Nephron progenitor cell (in vitro differentiated cells): ENCODE data around the gene KCTD19.

ENCODE experiments used
- DNase-seq: peaks from one replicate; pipeline ENCODE4 v3.0.0; 2021
- H3K27ac Mint-ChIP-seq: 2 replicates; pipeline ENCODE4 v1.8.0; 2021; ENCODE audit warnings: mild to moderate bottlenecking, moderate library complexity, mixed read lengths
- H3K27me3 Mint-ChIP-seq: 2 replicates; pipeline ENCODE4 v1.8.0; 2021; ENCODE audit warnings: mild to moderate bottlenecking, low read depth, mixed read lengths; ENCODE audit not compliant: poor library complexity
- H3K36me3 Mint-ChIP-seq: 2 replicates; pipeline ENCODE4 v1.8.0; 2021; ENCODE audit warnings: low read depth, mixed read lengths
- H3K4me1 Mint-ChIP-seq: 2 replicates; pipeline ENCODE4 v1.8.0; 2021; ENCODE audit warnings: mixed read lengths
- H3K4me3 Mint-ChIP-seq: 2 replicates; pipeline ENCODE4 v1.8.0; 2021; ENCODE audit warnings: mild to moderate bottlenecking, moderate library complexity, mixed read lengths
- H3K9me3 Mint-ChIP-seq: 2 replicates; pipeline ENCODE4 v1.8.0; 2021; ENCODE audit warnings: mild to moderate bottlenecking, moderate library complexity, mixed read lengths
- TF ChIP-seq, protein P1 (sequence below): fragments of 200-600 bp; sonication (generic); IDR thresholded peaks from 2 replicates; pipeline ENCODE4 v1.5.0; 2021; ENCODE audit warnings: antibody characterized with exemption

The KCTD19 gene

DNA sequence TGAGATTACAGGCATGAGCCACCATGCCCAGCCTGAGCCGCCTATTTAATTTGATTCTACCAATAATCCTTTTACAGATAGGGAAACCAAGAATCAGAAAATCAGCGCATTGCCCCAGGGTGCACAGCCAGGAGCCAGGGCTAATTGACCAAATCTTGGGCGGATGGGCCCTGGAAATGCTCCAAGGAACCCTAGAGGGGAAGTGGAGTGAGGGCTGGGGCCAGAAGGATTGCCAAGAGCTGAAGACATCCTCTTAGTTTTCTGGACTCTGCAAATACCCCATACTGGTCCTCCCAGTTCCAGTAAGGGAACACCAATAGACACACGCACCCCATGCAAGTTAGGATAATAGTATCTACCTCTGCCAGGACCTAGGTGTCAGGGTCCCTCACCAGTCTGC is 83.1 kb downstream of the KCTD19 start:
- peaks cover 11% of the 10 kb centered on the region for H3K27me3 Mint-ChIP-seq
- H3K36me3 Mint-ChIP-seq = no peaks in the 10 kb centered on the region
- TF ChIP-seq, protein P1, sequence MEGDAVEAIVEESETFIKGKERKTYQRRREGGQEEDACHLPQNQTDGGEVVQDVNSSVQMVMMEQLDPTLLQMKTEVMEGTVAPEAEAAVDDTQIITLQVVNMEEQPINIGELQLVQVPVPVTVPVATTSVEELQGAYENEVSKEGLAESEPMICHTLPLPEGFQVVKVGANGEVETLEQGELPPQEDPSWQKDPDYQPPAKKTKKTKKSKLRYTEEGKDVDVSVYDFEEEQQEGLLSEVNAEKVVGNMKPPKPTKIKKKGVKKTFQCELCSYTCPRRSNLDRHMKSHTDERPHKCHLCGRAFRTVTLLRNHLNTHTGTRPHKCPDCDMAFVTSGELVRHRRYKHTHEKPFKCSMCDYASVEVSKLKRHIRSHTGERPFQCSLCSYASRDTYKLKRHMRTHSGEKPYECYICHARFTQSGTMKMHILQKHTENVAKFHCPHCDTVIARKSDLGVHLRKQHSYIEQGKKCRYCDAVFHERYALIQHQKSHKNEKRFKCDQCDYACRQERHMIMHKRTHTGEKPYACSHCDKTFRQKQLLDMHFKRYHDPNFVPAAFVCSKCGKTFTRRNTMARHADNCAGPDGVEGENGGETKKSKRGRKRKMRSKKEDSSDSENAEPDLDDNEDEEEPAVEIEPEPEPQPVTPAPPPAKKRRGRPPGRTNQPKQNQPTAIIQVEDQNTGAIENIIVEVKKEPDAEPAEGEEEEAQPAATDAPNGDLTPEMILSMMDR = no peak
- no peak for DNase-seq
- H3K4me1 Mint-ChIP-seq = peaks cover 40% of the 10 kb centered on the region
- H3K4me3 Mint-ChIP-seq = no peak overlapping the region
- H3K27ac Mint-ChIP-seq = no peak overlapping the region
- H3K9me3 Mint-ChIP-seq = no peaks in the 10 kb centered on the region

DNA sequence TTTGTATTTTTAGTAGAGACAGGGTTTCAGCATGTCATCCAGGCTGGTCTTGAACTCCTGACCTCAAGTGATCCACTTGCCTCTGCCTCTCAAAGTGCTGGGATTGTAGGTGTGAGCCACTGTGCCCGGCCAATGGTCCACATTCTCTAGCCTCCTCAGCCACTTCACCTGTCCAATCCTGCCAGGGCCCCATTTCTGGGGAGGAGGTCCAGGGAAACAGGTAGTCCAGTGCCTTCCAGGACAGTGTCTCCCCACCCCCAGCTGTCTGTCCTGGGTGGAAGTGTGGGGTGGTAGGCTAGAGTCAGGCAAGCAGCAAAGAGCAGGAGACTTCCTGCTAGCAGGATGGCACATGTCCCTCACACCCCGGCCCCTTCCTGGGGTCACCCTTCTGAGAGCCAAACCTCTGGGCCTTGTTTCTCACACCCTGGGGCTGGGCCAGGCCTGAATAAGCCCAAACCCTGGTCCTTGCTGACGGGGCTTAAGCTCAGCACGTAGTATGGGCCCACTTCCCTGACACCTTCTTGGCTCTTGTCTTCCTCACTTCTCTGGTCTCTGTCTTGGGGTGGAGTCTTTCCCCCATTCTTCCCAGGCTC is 84.3 kb downstream of the KCTD19 start:
- TF ChIP-seq, protein P1 = no peak
- peak overlapping the region; percentile 73 for H3K27ac Mint-ChIP-seq

DNA sequence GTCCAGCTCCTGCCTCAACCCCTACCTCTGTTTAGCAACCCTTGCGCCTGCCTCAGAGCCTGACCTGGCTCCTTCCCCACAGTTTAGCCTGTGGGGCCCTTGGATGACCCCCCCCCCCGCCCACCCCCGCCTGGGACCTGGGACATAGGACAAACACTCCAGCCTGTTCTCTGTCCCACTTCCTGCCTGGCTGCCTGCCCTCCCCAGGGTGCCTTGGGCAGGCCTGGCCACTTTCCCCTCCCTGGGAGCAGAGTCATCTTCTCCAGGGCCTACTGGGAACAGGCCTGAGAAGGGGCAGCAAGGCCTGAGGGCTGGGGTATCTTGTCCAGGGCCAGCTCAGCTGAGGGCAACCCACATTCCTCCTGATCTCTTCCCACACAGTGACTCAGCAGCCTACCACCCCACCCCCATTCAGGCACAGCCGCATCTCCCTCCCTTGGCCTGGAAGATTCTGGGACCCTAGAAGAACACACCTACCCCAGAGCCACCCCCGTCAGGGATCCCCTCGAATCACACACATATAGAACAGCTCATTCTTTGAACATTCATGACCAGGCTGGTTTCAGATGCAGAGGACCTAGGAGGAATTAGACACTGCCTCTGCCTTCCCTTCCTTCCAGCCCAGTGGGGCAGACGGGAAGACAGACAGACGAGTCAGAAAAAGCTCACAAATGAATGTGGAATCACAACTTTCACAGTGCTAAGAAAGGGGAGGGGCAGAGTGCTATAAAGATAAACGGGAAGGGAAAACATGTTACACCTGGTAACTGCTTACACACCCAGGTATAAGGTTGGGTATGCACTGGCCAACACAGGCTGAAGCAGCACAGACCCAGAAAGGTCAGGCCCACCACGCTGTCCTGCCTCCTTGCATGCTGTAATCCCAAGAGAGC is 85.3 kb downstream of the KCTD19 start:
- TF ChIP-seq, protein P1 = no peak
- no peaks in the 10 kb centered on the region for H3K9me3 Mint-ChIP-seq
- no peaks in the 10 kb centered on the region for H3K27me3 Mint-ChIP-seq
- DNase-seq = no peak
- H3K36me3 Mint-ChIP-seq = peaks cover 10% of the 10 kb centered on the region
- no peak overlapping the region for H3K4me3 Mint-ChIP-seq
- peak overlapping the region; percentile 36 for H3K27ac Mint-ChIP-seq
- peaks cover 44% of the 10 kb centered on the region for H3K4me1 Mint-ChIP-seq

More for the DNA sequence above, 84.3 kb downstream of the KCTD19 start:
- H3K4me1 Mint-ChIP-seq = peaks cover 41% of the 10 kb centered on the region
- no peak overlapping the region for H3K4me3 Mint-ChIP-seq
- H3K27me3 Mint-ChIP-seq = no peaks in the 10 kb centered on the region
- no peak for DNase-seq
- H3K36me3 Mint-ChIP-seq = peaks cover 5% of the 10 kb centered on the region
- no peaks in the 10 kb centered on the region for H3K9me3 Mint-ChIP-seq

DNA sequence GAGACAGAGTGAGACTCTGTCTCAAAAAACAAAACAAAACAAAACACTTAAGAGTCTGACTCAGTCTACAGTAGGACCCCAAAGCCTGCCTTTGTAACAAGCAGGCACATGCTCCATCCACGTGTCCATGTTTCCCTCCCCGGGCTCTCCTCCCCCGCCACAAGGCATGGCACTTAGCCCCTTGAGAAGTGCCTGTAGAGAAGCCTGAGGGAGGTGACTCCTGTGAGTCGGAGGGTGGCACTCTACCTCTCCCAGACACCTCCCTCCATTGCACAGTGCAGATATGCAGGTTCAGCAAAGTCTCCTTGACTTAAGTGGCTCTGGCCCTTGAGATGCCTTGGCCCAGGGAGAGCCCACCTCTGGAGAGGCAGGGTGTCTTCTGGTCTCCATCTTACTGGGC is 86.0 kb downstream of the KCTD19 start:
- Mint-ChIP-seq H3K4me1 (peaks cover 44% of the 10 kb centered on the region), H3K36me3 (peaks cover 15% of the 10 kb centered on the region), H3K9me3 (no peaks in the 10 kb centered on the region), H3K4me3 (no peak overlapping the region), H3K27ac (peak overlapping the region; percentile 59), H3K27me3 (no peaks in the 10 kb centered on the region)
- no peak for DNase-seq
- TF ChIP-seq, protein P1 = no peak
